Erythroblast (primary cell): Measurements from ENCODE around the gene METTL26.

Experiments
- GATA1 ChIP-seq: IDR thresholded peaks from 2 replicates; pipeline ENCODE4 v1.6.1; 2011; ENCODE audit warnings: low read depth, mild to moderate bottlenecking, control low read depth, low read length, moderate library complexity
- POLR2A ChIP-seq: IDR thresholded peaks from 2 replicates; pipeline ENCODE4 v1.6.1; 2011; ENCODE audit warnings: mild to moderate bottlenecking, low read length

DNA sequence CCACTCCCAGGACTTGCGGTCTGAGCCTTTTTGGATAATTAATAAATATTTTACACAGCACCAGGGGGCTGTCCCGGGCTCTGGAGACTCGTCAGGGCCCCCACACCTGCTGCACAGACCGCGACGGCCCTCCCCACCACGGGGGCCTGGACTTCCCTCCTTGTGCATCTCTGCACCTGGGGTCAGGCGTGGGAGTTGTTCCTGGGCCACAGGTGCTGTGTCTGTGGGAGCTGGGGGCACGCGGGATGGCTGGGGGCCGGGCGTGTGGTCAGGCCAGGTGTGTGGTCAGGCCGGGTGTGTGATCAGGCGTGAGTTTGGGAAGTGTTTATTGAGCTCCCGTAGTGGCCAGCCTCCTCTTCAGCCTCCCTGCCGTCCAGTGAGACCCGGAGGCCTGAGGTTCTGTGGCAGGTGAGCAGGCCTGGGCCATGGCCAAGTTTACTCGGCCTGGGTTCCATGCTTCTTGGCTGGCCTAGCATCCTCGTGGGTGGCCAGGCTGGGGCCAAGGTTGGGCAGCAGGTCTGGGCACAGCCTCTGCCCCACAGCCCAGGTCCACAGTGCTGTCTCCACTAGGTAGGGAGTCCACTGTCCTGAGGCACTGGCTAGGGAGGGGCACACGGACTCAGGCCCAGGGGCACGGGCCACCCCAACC is 42.2 kb upstream of the METTL26 start:
- no peak for TF ChIP-seq POLR2A
- TF ChIP-seq GATA1, result no peak
